ENCODE data around the gene RAB3C.
A peak's percentile ranks its signal among the peaks of the same experiment; 100 is the strongest.

Gene RAB3C

GRCh38 chr5:58891971-58892343 is 309.1 kb downstream of the RAB3C start:
- Histone ChIP-seq H3K36me3 (no peaks in the 10 kb centered on the region), H3K4me3 (no peak overlapping the region), H3K4me2 (peak overlapping the region in 8 of 11 experiments; percentile 53 to 75 (median 65); a peak in 8 of 22 replicates), H3K4me1 (peaks cover 0 to 37% (median 21%) of the 10 kb centered on the region in 10 experiments; a peak in 18 of 20 replicates), H4K20me1 (no peaks in the 10 kb centered on the region), H3K27ac (no peak overlapping the region), H3K9me3 (replicated peaks in 1 of 11) (no peaks in the 10 kb centered on the region), H3K9ac (no peak overlapping the region; a peak in 1 of 22 replicates), H3K27me3 (no peaks in the 10 kb centered on the region)
- TF ChIP-seq Cebpa-rat (IDR thresholded peaks at IDR 0.05), result no peak

- Histone ChIP-seq H3K36me3 (no peaks in the 10 kb centered on the region), H3K27ac (no peak overlapping the region), H4K20me1 (no peaks in the 10 kb centered on the region), H3K4me3 (no peak overlapping the region), H3K4me2 (peak overlapping the region in 1 of 11 experiments; percentile 4; a peak in 1 of 22 replicates), H3K9me3 (replicated peaks in 1 of 11) (no peaks in the 10 kb centered on the region), H3K4me1 (peaks cover 0 to 37% (median 18%) of the 10 kb centered on the region in 10 experiments; a peak in 18 of 20 replicates), H3K9ac (no peak overlapping the region), H3K27me3 (no peaks in the 10 kb centered on the region)
- TF ChIP-seq Cebpa-rat (IDR thresholded peaks at IDR 0.05), result no peak
These were observed 310.7 kb downstream of the RAB3C start for GRCh38 chr5:58893551-58893950.

GRCh38 chr5:58898006-58898405 is 315.1 kb downstream of the RAB3C start:
- TF ChIP-seq Cebpa-rat (IDR thresholded peaks at IDR 0.05), result no peak
- H3K4me1 ChIP-seq, result 0 out of 20 replicates have a peak, but pooled peaks cover 0 to 7% (median 0%) of the 10 kb centered on the region in 10 experiments
- no peaks in the 10 kb centered on the region for H3K9me3 ChIP-seq (replicated peaks in 1 of 11)
- no peak overlapping the region for H3K9ac ChIP-seq
- no peak overlapping the region for H3K4me2 ChIP-seq
- no peak overlapping the region for H3K4me3 ChIP-seq
- no peak overlapping the region for H3K27ac ChIP-seq
- no peaks in the 10 kb centered on the region for H3K27me3 ChIP-seq
- H4K20me1 ChIP-seq, result no peaks in the 10 kb centered on the region
- H3K36me3 ChIP-seq, result no peaks in the 10 kb centered on the region

- Histone ChIP-seq H3K4me3 (no peak overlapping the region), H4K20me1 (no peaks in the 10 kb centered on the region), H3K9ac (no peak overlapping the region), H3K36me3 (no peaks in the 10 kb centered on the region), H3K4me2 (no peak overlapping the region), H3K9me3 (replicated peaks in 1 of 11) (no peaks in the 10 kb centered on the region), H3K4me1 (0 out of 20 replicates have a peak, but pooled peaks cover 0 to 2% (median 0%) of the 10 kb centered on the region in 10 experiments), H3K27me3 (no peaks in the 10 kb centered on the region), H3K27ac (no peak overlapping the region)
- TF ChIP-seq Cebpa-rat (IDR thresholded peaks at IDR 0.05), result no peak
These were observed 315.7 kb downstream of the RAB3C start for GRCh38 chr5:58898538-58898937.

- Histone ChIP-seq H4K20me1 (no peaks in the 10 kb centered on the region), H3K9ac (no peak overlapping the region), H3K4me1 (no peaks in the 10 kb centered on the region), H3K9me3 (replicated peaks in 1 of 11) (peaks cover 0 to 5% (median 0%) of the 10 kb centered on the region in 11 experiments; a peak in 2 of 22 replicates), H3K27ac (no peak overlapping the region), H3K36me3 (no peaks in the 10 kb centered on the region), H3K4me2 (no peak overlapping the region), H3K27me3 (no peaks in the 10 kb centered on the region), H3K4me3 (no peak overlapping the region)
- no peak for TF ChIP-seq Cebpa-rat (IDR thresholded peaks at IDR 0.05)
These were observed 318.4 kb downstream of the RAB3C start for GRCh38 chr5:58901271-58901670.

- Histone ChIP-seq H4K20me1 (no peaks in the 10 kb centered on the region), H3K9ac (no peak overlapping the region), H3K27ac (no peak overlapping the region), H3K36me3 (no peaks in the 10 kb centered on the region), H3K9me3 (replicated peaks in 1 of 11) (peaks cover 0 to 7% (median 0%) of the 10 kb centered on the region in 11 experiments; a peak in 2 of 22 replicates), H3K4me3 (no peak overlapping the region), H3K27me3 (no peaks in the 10 kb centered on the region), H3K4me1 (no peaks in the 10 kb centered on the region), H3K4me2 (no peak overlapping the region)
- TF ChIP-seq Cebpa-rat (IDR thresholded peaks at IDR 0.05), result no peak
These were observed 319.4 kb downstream of the RAB3C start for GRCh38 chr5:58902305-58902704.

GRCh38 chr5:58902765-58903164 is 319.9 kb downstream of the RAB3C start:
- H4K20me1 ChIP-seq, result no peaks in the 10 kb centered on the region
- H3K4me3 ChIP-seq, result no peak overlapping the region
- peaks cover 0 to 7% (median 0%) of the 10 kb centered on the region in 11 experiments; a peak in 2 of 22 replicates for H3K9me3 ChIP-seq (replicated peaks in 1 of 11)
- H3K36me3 ChIP-seq, result no peaks in the 10 kb centered on the region
- H3K27me3 ChIP-seq, result no peaks in the 10 kb centered on the region
- H3K4me2 ChIP-seq, result no peak overlapping the region
- no peak for TF ChIP-seq Cebpa-rat (IDR thresholded peaks at IDR 0.05)
- H3K9ac ChIP-seq, result no peak overlapping the region
- H3K4me1 ChIP-seq, result no peaks in the 10 kb centered on the region
- H3K27ac ChIP-seq, result no peak overlapping the region

- no peaks in the 10 kb centered on the region for H4K20me1 ChIP-seq
- H3K4me3 ChIP-seq, result no peak overlapping the region
- H3K4me2 ChIP-seq, result no peak overlapping the region
- no peak overlapping the region for H3K27ac ChIP-seq
- no peaks in the 10 kb centered on the region for H3K36me3 ChIP-seq
- peaks cover 0 to 7% (median 0%) of the 10 kb centered on the region in 11 experiments; a peak in 2 of 22 replicates for H3K9me3 ChIP-seq (replicated peaks in 1 of 11)
- TF ChIP-seq Cebpa-rat (IDR thresholded peaks at IDR 0.05), result no peak
- no peaks in the 10 kb centered on the region for H3K27me3 ChIP-seq
- no peak overlapping the region for H3K9ac ChIP-seq
- no peaks in the 10 kb centered on the region for H3K4me1 ChIP-seq
These were observed 321.9 kb downstream of the RAB3C start for GRCh38 chr5:58904737-58905136.

GRCh38 chr5:58905944-58906343 is 323.1 kb downstream of the RAB3C start:
- H3K9ac ChIP-seq, result no peak overlapping the region
- no peaks in the 10 kb centered on the region for H3K4me1 ChIP-seq
- no peak overlapping the region for H3K4me2 ChIP-seq
- H3K36me3 ChIP-seq, result no peaks in the 10 kb centered on the region
- H3K27ac ChIP-seq, result no peak overlapping the region
- H3K4me3 ChIP-seq, result no peak overlapping the region
- TF ChIP-seq Cebpa-rat (IDR thresholded peaks at IDR 0.05), result no peak
- H3K27me3 ChIP-seq, result no peaks in the 10 kb centered on the region
- no peaks in the 10 kb centered on the region for H4K20me1 ChIP-seq
- H3K9me3 ChIP-seq (replicated peaks in 1 of 11), result peaks cover 0 to 14% (median 0%) of the 10 kb centered on the region in 11 experiments; a peak in 3 of 22 replicates

Measured in BLaER1 treated with 17β-estradiol and CSF1 and Interleukin-3, amounts not matched to agents 10 nM and 100 nM (cell line).